T-cell (primary cell): Measurements from ENCODE around the gene ATP2A3. TPM values are rescaled to one million over a fixed set of nuclear protein-coding genes. Genes with fewer than 3 reads are reported as not detected.

Experiments used
- ATAC-seq, 4 experiments: fragments of 200-7000 bp in 3 of 4; fragments of 150-1000 bp in 1 of 4; cut with Tn5 transposase; replicated peaks in 1 of 4; 1 replicate in 3 of 4; 2 replicates in 1 of 4; pipeline ENCODE4 v1.10.0; 2021; ENCODE audit warnings: moderate library complexity in 3 of 4, mild to moderate bottlenecking in 2 of 4, moderate number of reproducible peaks in 1 of 4
- CTCF ChIA-PET, 2 donors: fragments of 300-600 bp; sonication (Branson Sonifier 250); formaldehyde crosslinking; loops; one replicate each; lab custom pipeline; 2022; ENCODE audit warnings: antibody characterized with exemption in 2 of 2; lab: Charles Lee
- POLR2A ChIA-PET, 2 donors: fragments of 300-600 bp; sonication (Branson Sonifier 250); formaldehyde crosslinking; loops; one replicate each; lab custom pipeline; 2022; ENCODE audit warnings: antibody characterized with exemption in 2 of 2; lab: Charles Lee
- DNase-seq, 35 experiments: peaks; one replicate each; pipeline versions ENCODE4 v3.0.0 to v3.0.0-alpha.2; 2013 to 2023
- H3K27ac ChIP-seq: one replicate; pipeline ENCODE4 v1.5.1; 2013; ENCODE audit warnings: low read length
- H3K27me3 ChIP-seq, 2 experiments: replicated peaks in 1 of 2; 1 replicate in 1 of 2; 2 replicates in 1 of 2; pipeline versions ENCODE4 v1.6.1 to v1.7.0; 2013; ENCODE audit warnings: low read length in 1 of 2, mixed read lengths in 1 of 2; ENCODE audit not compliant: control insufficient read depth in 2 of 2, insufficient read depth in 2 of 2; ENCODE audit errors: extremely low read depth in 1 of 2
- H3K36me3 ChIP-seq, 2 donors: 1 replicate in 1 of 2; 2 replicates in 1 of 2; pipeline versions ENCODE4 v1.6.1 to v1.7.0; 2013; ENCODE audit warnings: low read length in 1 of 2; ENCODE audit not compliant: control insufficient read depth in 2 of 2, insufficient read depth in 1 of 2; ENCODE audit errors: extremely low read depth in 1 of 2
- H3K4me1 ChIP-seq, 2 experiments: 1 replicate in 1 of 2; 2 replicates in 1 of 2; pipeline versions ENCODE4 v1.6.1 to v1.7.0; 2013; ENCODE audit warnings: low read length in 2 of 2, mixed read lengths in 1 of 2; ENCODE audit not compliant: insufficient read depth in 2 of 2, control insufficient read depth in 1 of 2; ENCODE audit errors: extremely low read depth in 1 of 2
- H3K4me3 ChIP-seq, 2 donors: 1 replicate in 1 of 2; 2 replicates in 1 of 2; pipeline versions ENCODE4 v1.5.1 to v1.7.0; 2013; ENCODE audit warnings: mild to moderate bottlenecking in 2 of 2, low read length in 1 of 2, moderate library complexity in 1 of 2; ENCODE audit not compliant: control insufficient read depth in 1 of 2; ENCODE audit errors: extremely low read depth in 1 of 2
- H3K9me3 ChIP-seq: 2 replicates; pipeline ENCODE4 v1.7.0; 2013
- H3K27ac Mint-ChIP-seq, 2 donors: one replicate each; pipeline ENCODE4 v1.8.0; 2020 to 2021; ENCODE audit warnings: mild to moderate bottlenecking in 2 of 2, mixed read lengths in 2 of 2
- H3K27me3 Mint-ChIP-seq, 2 donors: one replicate each; pipeline ENCODE4 v1.8.0; 2021 to 2022; ENCODE audit warnings: mixed read lengths in 2 of 2
- H3K36me3 Mint-ChIP-seq: one replicate; pipeline ENCODE4 v1.8.0; 2021; ENCODE audit warnings: mixed read lengths
- H3K4me1 Mint-ChIP-seq, 3 donors: one replicate each; pipeline ENCODE4 v1.8.0; 2020 to 2022; ENCODE audit warnings: mixed read lengths in 3 of 3, mild to moderate bottlenecking in 1 of 3
- H3K4me3 Mint-ChIP-seq, 3 donors: one replicate each; pipeline ENCODE4 v1.8.0; 2020 to 2022; ENCODE audit warnings: mild to moderate bottlenecking in 3 of 3, mixed read lengths in 3 of 3, moderate library complexity in 3 of 3
- H3K9me3 Mint-ChIP-seq, 3 donors: one replicate each; pipeline ENCODE4 v1.8.0; 2020 to 2022; ENCODE audit warnings: mixed read lengths in 3 of 3
- WGBS: methylation state at CpG from one replicate; pipeline ENCODE4 v1.1.5; 2013; ENCODE audit warnings: missing lambda C conversion rate; ENCODE audit not compliant: insufficient coverage; 5-methylcytosine and 5-hydroxymethylcytosine counted together
- total RNA-seq, 35 experiments: library from RNA in 6 of 35; stranded (reverse) in 6 of 35; fragments of 120-200 nt in 1 of 35; gene quantifications; one replicate each; pipeline versions ENCODE4 v1.2.1 to v1.2.4 and lab custom pipeline; 2013 to 2026

ATP2A3 gene
- total RNA-seq, 5 donors from 2014 or later (not counting 1 experiment from before 2014, with no cell fraction given): 228 to 303 (median 248) TPM

GRCh38 chr17:3946711-3947235 lies 17.5 kb downstream of the ATP2A3 start:
- ATAC-seq (no peak), DNase-seq (no peak)
- Histone ChIP-seq H3K27ac (no peak overlapping the region), H3K4me3 (no peak overlapping the region), H3K9me3 (no peaks in the 10 kb centered on the region), H3K36me3 (peaks cover 32 to 92% of the 10 kb centered on the region in 2 donors), H3K27me3 (no peaks in the 10 kb centered on the region), H3K4me1 (peaks cover 0 to 4% of the 10 kb centered on the region in 2 experiments)
- Mint-ChIP-seq H3K27ac (peak overlapping the region in 1 of 2 donors; percentile 28), H3K4me3 (no peak overlapping the region), H3K27me3 (no peaks in the 10 kb centered on the region), H3K36me3 (peaks cover 45% of the 10 kb centered on the region), H3K9me3 (no peaks in the 10 kb centered on the region), H3K4me1 (peaks cover 0 to 6% (median 0%) of the 10 kb centered on the region in 3 donors)
- POLR2A ChIA-PET: interaction anchor here in 1 of 2 donors (0.6 to 0.7 kb wide), 2 partner anchors 9 to 894 kb away, joined by 4 to 5 read pairs; no protein-coding TSS in a partner anchor
- 98% methylated on average over 5 of the region's 5 CpGs for WGBS
- CTCF ChIA-PET: interaction anchor here in 1 of 2 donors (0.7 kb wide), 1 partner anchor 469 kb away, joined by 3 read pairs; no protein-coding TSS in a partner anchor

DNA sequence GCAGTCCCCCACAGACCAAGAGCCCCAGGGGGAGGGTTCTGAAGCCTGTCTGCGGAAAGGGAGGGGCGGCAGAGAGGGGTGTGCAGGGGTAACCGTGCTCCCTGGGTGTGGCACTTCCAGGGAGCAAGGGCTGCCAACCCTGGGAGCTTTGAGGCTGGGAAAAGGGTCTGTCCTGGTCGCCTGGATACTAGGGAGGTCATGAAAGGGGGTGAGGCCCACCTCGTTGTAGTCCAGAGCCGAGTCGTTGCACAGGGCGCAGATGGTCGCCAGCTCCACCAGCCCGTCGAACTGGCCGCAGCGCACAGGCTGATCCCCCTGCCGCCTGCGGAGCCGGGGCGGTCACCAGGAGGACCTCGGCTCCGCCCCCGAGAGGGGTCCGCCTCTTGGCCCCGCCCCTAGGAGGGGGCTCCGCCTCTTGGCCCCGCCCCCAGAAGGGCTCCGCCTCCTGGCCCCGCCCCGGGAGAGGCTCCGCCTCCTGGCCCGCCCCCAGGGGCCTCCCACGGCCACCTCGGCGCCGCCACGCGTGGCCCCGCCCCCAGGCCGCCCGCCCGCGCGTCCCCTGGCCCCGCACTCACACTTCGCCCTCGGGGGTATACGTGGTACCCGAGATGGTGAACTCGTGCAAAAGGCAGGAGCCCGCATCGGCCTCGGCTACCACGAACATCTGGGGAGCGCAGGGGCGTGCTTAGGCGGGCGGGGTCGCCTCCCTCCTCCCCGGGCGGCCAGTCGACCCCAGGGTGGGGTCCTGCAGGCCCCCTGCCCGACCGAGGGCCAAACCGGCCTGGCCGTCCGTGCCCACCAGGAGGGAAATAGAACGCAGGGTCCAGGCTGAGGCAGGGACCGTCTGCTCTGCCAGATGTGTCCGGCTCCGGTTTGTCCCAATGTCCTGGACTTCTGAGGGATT lies 19.5 kb downstream of the ATP2A3 start:
- H3K4me1 ChIP-seq: peaks cover 0 to 4% of the 10 kb centered on the region in 2 experiments
- H3K9me3 ChIP-seq: no peaks in the 10 kb centered on the region
- no peak overlapping the region for H3K27ac ChIP-seq
- H3K27me3 Mint-ChIP-seq: no peaks in the 10 kb centered on the region
- ChIA-PET CTCF (no interaction called here), POLR2A (no interaction called here)
- peak in 25 of 35 experiments; percentile 13 to 51 (median 27) for DNase-seq
- H3K36me3 ChIP-seq: peaks cover 37 to 90% of the 10 kb centered on the region in 2 donors
- peaks cover 52% of the 10 kb centered on the region for H3K36me3 Mint-ChIP-seq
- no peak overlapping the region for H3K4me3 Mint-ChIP-seq
- H3K4me1 Mint-ChIP-seq: peaks cover 0 to 6% (median 0%) of the 10 kb centered on the region in 3 donors
- peak; percentile 76 to 84 (median 79) for ATAC-seq
- no peaks in the 10 kb centered on the region for H3K9me3 Mint-ChIP-seq
- 92% methylated on average over 39 of the region's 68 CpGs for WGBS
- no peak overlapping the region for H3K4me3 ChIP-seq
- no peak overlapping the region for H3K27ac Mint-ChIP-seq
- no peaks in the 10 kb centered on the region for H3K27me3 ChIP-seq

- Mint-ChIP-seq H3K36me3 (peaks cover 51% of the 10 kb centered on the region), H3K27me3 (no peaks in the 10 kb centered on the region), H3K27ac (no peak overlapping the region), H3K9me3 (no peaks in the 10 kb centered on the region), H3K4me3 (no peak overlapping the region), H3K4me1 (peaks cover 0 to 11% (median 2%) of the 10 kb centered on the region in 3 donors)
- Histone ChIP-seq H3K27me3 (no peaks in the 10 kb centered on the region), H3K4me1 (peaks cover 0 to 4% of the 10 kb centered on the region in 2 experiments), H3K27ac (no peak overlapping the region), H3K36me3 (peaks cover 41 to 84% of the 10 kb centered on the region in 2 donors), H3K4me3 (no peak overlapping the region), H3K9me3 (no peaks in the 10 kb centered on the region)
- POLR2A ChIA-PET: no interaction called here
- WGBS: 93% methylated on average over 15 of the region's 23 CpGs
- CTCF ChIA-PET: no interaction called here
- ATAC-seq (no peak), DNase-seq (no peak)
Measured at GRCh38 chr17:3943240-3943891, 20.9 kb downstream of the ATP2A3 start.

- DNase-seq: no peak
- Histone ChIP-seq H3K4me3 (no peak overlapping the region), H3K27me3 (no peaks in the 10 kb centered on the region), H3K4me1 (peaks cover 0 to 4% of the 10 kb centered on the region in 2 experiments), H3K9me3 (no peaks in the 10 kb centered on the region), H3K27ac (no peak overlapping the region), H3K36me3 (peaks cover 58 to 82% of the 10 kb centered on the region in 2 donors)
- no peaks in the 10 kb centered on the region for H3K9me3 Mint-ChIP-seq
- H3K27me3 Mint-ChIP-seq: no peaks in the 10 kb centered on the region
- CTCF ChIA-PET: no interaction called here
- no peak for ATAC-seq
- WGBS: 96% methylated on average over 27 of the region's 48 CpGs
- POLR2A ChIA-PET: no interaction called here
- H3K36me3 Mint-ChIP-seq: peaks cover 60% of the 10 kb centered on the region
- H3K27ac Mint-ChIP-seq: no peak overlapping the region
- H3K4me3 Mint-ChIP-seq: no peak overlapping the region
- peaks cover 0 to 11% (median 2%) of the 10 kb centered on the region in 3 donors for H3K4me1 Mint-ChIP-seq
Measured at GRCh38 chr17:3940965-3941698, 23.1 kb downstream of the ATP2A3 start.

DNA sequence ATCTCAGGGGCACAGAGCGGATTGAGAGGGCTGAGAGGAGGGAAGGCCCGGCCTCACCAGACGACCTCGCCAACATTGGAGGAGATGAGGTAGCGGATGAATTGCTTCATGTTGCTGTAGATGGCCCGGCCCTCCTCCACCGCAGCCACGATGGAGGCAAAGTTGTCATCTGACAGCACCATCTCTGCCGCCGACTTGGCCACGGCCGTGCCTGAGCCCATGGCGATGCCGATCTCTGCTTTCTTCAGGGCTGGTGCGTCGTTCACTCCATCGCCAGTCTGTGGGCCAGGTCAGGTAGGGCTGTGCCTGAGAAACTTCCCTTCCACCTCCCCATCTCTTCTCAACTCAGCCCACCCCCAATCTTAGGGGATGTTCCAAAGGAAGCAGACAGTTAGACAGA lies 26.9 kb downstream of the ATP2A3 start:
- Histone ChIP-seq H3K36me3 (peaks cover 47 to 76% of the 10 kb centered on the region in 2 donors), H3K9me3 (no peaks in the 10 kb centered on the region), H3K4me1 (no peaks in the 10 kb centered on the region), H3K27me3 (no peaks in the 10 kb centered on the region), H3K27ac (no peak overlapping the region), H3K4me3 (no peak overlapping the region)
- Mint-ChIP-seq H3K27me3 (no peaks in the 10 kb centered on the region), H3K4me1 (peaks cover 0 to 5% (median 2%) of the 10 kb centered on the region in 3 donors), H3K9me3 (no peaks in the 10 kb centered on the region), H3K36me3 (peaks cover 53% of the 10 kb centered on the region), H3K27ac (no peak overlapping the region), H3K4me3 (no peak overlapping the region)
- CTCF ChIA-PET: no interaction called here
- DNase-seq (no peak), ATAC-seq (no peak)
- WGBS: 100% methylated on average over 6 of the region's 17 CpGs
- POLR2A ChIA-PET: no interaction called here
